GM12874 (cell line): ENCODE measurements around the gene CR1.

ENCODE experiments used
- TF ChIP-seq, protein P1 (sequence below): IDR thresholded peaks from 2 replicates; pipeline ENCODE4 v1.5.1; 2011; ENCODE audit warnings: low read depth, mild to moderate bottlenecking, control low read depth, low read length, moderate library complexity; ENCODE audit not compliant: insufficient read depth

Gene CR1

DNA sequence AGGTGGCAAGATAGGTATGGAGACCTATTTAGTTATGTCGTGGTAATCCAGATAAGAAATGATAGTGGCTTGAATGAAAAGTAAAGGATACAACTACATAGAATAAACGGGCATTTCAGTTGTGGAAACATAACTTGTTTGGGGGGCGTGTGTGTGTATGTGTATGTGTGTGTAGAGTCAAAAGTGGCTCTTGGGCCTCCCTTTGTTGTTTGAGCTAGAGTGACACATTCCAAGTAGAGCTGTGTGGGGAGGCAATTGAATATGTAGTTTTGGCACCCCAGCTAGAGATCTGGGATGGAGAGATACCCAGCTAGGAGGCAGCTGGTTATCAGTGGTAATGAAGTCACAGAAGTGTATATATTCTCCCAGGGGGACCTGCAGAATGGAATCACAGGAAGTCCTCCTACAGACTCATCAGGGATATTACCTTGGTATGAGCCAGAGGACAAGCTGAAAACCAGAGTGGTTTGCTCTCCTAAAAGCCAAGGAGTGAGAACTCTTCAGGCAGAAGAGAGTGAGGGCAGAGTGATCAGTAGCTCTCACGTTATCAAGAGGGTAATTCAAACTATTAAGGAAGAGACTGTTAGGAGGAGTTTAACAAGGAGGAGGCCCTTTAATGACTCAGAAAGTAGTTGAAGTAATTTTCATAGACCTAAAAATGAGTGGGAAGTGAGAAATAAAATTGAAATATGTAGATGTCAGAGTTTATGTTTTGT is 154.1 kb downstream of the CR1 start:
- TF ChIP-seq, protein P1, sequence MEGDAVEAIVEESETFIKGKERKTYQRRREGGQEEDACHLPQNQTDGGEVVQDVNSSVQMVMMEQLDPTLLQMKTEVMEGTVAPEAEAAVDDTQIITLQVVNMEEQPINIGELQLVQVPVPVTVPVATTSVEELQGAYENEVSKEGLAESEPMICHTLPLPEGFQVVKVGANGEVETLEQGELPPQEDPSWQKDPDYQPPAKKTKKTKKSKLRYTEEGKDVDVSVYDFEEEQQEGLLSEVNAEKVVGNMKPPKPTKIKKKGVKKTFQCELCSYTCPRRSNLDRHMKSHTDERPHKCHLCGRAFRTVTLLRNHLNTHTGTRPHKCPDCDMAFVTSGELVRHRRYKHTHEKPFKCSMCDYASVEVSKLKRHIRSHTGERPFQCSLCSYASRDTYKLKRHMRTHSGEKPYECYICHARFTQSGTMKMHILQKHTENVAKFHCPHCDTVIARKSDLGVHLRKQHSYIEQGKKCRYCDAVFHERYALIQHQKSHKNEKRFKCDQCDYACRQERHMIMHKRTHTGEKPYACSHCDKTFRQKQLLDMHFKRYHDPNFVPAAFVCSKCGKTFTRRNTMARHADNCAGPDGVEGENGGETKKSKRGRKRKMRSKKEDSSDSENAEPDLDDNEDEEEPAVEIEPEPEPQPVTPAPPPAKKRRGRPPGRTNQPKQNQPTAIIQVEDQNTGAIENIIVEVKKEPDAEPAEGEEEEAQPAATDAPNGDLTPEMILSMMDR: no peak

DNA sequence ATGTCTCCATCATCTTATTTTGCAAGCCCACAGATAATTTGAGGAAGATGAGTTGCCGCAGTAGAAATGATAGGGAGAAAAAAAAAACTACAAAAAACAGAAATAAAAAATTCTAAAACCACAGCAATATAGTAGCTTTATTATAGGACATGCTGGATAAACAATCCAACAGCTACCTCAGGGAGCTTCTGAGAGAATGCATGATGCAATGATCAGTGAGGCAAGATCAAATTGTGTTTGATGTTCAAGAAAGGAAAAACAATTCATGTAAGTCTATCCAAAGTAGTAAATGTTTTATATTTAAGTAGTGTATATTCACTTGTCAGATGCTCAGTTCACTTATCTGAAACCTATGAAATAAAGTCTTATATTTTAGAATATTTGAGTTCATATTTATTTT is 155.6 kb downstream of the CR1 start:
- TF ChIP-seq, protein P1: no peak

DNA sequence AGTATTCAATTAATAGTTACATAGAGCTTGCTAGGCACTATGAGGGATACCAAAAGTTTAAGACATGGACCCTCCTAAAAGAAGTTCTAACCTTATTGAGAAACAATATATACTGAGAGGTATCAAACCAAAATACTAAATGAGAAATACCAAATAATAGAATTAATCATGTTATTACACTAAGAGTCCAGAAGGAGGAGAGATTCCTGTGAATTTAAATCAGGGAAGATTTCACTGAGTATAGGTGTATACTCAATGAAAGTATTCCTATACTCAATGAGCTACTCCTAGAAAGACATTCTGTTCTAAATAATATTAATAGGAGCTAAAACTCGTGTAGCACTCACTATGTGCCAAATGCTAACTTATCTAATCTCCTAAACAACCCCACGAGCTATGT is 158.4 kb downstream of the CR1 start:
- TF ChIP-seq, protein P1: no peak

DNA sequence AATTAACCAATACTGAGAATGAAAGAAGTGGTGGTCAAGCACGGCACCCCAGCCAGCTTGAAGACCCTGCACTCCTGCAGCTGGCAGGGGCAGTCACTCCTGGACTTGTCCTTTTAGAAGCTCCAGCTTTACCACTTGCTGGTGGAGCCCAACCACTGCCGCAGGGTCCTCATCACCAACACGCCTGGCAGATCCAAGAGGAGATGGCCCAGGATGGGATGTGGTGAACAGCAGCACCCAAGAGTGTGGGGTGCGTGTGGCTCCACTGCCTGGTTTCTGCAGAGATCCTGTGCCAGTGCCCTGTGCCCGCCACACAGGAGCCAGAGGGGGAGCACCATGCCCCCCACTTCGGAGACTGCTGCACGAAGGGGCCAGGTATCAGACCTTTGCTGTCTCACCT is 162.5 kb downstream of the CR1 start:
- TF ChIP-seq, protein P1: no peak

DNA sequence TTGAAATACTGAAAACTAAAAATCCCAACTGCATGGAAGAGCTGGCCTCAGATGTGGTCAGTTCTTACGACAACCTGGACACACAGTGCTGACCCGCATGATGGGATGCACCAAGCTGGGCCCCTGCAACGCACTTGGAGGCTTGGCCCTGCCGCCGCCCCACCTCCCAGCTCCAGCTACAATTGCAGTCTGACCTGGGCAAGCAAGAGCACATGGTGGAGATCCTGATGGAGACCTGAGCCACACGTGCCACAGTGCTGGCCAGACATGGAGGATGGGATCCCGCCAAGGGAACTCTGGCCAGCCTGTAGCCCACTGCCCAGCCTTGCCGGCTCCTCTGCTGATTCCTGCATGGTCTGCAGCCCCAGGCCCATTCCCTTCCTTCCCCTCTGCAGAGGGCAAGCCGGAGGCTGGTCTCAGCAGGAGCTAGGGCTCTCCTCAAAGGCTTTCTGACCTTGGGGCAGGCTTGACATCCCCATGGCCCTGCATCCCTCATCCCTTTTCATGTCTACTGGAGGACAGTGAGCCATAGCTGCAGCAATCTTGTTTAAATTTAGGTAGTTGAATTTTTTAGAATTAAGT is 163.0 kb downstream of the CR1 start:
- TF ChIP-seq, protein P1: no peak

DNA sequence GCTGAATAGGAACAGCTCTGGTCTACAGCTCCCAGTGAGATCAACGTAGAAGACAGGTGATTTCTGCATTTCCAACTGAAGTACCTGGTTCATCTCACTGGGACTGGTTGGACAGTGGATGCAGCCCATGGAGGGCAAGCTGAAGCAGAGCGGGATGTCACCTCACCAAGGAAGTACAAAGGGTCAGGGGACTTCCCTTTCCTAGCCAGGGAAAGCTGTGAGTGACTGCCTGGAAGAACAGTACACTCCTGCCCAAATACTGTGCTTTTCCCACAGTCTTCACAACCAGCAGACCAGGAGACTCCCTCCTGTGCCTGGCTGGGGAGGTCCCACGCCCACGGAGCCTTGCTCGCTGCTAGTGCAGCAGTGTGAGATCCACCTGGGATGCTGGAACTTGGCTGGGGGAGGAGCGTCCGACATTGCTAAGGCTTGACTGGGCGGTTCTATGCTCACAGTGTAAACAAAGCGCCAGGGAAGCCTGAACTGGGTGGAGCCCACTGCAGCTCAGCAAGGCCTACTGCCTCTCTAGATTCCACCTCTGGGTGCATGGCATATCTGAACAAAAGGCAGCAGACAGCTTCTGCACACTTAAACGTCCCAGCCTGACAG is 163.7 kb downstream of the CR1 start:
- TF ChIP-seq, protein P1: no peak

DNA sequence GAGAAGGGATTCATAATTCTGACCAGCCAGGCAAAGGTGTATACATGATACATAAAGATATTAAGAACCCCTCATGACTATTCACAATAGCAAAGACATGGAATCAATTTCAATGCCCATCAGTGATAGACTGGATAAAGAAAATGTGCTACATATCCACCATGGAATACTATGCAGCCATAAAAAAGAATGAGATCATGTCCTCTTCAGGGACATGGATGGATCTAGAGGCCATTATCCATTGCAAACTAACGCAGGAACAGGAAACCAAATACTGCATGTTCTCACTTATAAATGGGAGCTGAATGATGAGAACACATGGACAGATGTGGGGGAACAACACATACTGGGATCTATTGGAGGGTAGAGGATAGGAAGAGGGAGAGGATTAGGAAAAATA is 170.4 kb downstream of the CR1 start:
- TF ChIP-seq, protein P1: no peak
